HG02981 (cell line): ENCODE results near the gene MRFAP1.
"Not testable (repeated sequence)": the region's sequence is repeated elsewhere in the genome, so short reads cannot be mapped to it uniquely, and the experiment has no call there.

Experiments
- ATAC-seq: cut with Tn5 transposase; IDR thresholded peaks from one replicate; pipeline ENCODE4 v1.9.1; 2021; ENCODE audit warnings: mild to moderate bottlenecking, moderate library complexity; ENCODE audit not compliant: unreplicated experiment

The MRFAP1 gene

GRCh38 chr4:6609415-6610079 is 30.9 kb upstream of the MRFAP1 start:
- no peak for ATAC-seq

GRCh38 chr4:6610856-6611430 is 29.5 kb upstream of the MRFAP1 start:
- ATAC-seq, result no peak

DNA sequence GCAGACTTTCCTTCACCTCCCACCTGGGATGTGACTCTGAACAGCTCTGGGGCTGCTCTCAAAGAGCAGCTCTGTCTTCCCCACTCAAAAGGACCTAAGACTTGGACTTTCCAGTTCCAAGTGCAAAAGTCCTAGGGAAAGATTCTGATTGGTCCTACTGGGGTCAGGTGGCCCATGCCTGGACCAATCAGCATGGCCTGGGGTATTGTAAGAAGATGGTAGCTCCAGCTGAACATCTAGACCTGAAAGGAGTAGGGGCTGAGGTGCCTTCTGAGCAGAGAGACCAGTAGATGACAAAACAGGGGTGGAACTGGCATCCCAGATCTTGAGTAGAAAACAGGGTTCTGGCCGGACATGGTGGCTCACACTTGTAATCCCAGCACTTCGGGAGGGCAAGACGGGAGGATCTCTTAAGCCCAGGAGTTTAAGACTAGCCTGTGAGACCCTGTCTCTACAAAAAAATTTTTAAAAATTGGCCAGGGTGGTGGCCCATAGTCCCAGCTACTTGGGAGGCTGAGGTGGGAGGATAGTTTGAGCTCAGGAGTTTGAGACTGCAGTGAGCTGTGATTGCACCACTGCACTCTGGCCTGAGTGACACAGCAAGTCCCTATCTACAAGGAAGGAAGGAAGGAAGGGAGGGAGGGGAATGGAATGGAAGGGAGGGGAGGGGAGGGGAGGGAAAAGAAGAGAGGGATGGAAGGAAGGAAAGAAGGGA is 27.4 kb upstream of the MRFAP1 start:
- ATAC-seq, result no peak

- ATAC-seq, result no peak
These were observed 26.5 kb upstream of the MRFAP1 start for GRCh38 chr4:6613676-6614651.

GRCh38 chr4:6614701-6615230 is 25.7 kb upstream of the MRFAP1 start:
- ATAC-seq, result no peak

DNA sequence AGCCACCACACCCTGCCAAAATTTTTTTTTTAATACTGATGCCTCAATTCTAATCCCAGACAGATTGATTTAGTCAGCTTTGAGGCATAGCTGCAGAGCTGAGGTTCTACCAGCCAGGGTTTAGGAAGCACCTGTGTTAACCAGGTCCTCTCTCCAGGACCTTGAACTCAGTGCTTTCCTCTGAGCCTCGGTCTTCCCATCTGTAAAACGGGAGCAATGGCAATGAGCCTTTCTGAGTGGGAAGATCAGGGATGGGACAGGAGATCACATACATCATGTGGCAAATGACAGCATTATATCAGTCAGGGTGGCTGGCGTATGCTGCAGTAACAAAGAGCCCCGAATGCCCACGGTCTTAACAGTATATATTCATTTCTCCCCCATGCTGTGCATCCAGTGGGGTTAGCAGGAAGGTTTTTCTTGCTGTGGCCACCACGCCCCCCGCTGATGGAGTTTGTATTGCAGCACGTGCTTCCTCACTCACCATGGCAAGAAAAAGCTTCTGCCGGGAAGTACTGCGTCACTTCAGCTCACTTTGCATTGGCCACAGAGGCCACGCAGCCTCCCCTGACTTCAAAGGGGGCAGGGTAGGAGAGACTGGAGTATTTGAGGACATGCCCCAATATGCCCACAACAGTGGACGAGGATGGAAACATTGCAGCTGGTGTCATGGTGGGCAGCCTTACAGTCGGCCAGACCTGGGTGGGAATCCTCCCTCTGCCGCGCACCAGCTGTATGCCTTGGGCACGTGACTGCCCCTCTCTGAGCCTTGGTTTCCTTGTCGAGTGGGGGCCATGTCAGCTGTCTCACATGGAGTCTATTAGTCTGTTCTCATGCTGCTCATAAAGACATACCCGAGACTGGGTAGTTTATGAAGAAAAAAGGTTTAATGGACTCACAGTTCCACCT is 24.1 kb upstream of the MRFAP1 start:
- no peak for ATAC-seq

DNA sequence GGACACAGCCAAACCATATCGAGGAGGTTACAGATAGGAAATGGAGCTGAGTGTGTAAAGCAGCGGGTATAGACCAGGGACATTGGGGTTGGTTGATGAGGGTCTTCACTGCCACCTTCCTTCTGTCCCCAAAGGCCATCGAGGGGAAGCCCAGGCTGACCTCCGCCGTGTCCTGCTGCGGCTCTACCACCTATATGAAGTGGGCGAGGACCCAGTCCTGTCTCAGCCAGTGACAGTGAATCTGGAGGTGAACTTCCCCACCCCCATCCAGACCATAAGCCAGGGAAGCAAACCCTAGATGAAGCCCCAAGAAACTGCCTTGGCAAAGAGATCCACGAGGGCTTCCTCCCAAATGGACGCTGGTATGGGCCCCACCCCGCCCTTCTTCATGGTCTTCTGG is 23.2 kb upstream of the MRFAP1 start:
- no peak for ATAC-seq

DNA sequence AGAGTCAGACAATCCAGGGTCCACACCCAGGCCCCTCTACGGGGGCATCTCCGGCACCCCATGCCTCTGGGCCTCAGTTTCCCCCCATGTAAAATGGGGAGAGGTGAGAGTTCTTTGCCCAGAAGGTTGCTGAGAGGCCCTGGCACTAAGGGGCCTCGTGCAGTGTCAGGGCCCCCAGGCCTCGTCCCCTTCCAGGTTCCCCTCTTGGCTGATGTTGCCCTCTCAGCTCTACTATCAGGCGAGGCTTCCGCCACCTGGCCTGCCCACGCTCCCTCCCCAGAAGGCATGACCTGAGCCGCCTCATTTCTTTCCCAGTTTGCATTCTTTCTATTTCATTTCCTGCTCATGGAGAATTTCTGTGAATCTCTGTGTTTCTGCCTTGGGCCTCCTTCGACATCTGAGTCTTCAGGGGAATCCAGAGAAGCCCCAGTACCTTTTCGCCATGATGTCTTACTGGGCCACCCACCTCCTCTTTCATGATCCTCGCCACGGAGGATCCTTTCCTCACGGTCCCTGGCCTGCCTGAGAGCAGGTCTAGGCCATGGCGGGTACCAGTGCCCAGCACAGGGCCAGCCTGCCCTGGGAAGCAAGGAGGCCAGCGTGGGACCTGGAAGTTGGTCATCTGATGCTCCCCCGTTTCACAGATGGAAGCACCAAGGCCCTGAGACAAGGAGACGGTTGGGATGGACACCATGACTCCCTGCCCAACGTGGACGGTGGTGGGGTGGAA is 21.9 kb upstream of the MRFAP1 start:
- no peak for ATAC-seq

DNA sequence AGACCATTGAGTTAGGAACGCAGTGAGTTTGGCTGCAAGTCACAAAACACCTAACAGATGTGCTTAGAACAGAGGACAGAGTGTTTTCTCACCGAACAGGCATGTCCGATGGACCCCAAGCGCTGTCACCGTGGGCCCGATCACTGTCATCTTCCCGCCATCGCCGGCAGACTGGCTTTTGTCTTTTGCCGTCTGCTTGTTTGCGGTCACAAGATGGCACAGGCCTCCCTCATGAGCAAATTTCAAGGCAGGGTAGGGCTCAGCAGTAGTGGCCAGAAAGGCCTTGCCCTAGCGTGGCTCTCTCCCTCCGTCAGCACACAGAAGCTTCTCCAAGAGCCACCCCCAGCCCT is 21.4 kb upstream of the MRFAP1 start:
- no peak for ATAC-seq

DNA sequence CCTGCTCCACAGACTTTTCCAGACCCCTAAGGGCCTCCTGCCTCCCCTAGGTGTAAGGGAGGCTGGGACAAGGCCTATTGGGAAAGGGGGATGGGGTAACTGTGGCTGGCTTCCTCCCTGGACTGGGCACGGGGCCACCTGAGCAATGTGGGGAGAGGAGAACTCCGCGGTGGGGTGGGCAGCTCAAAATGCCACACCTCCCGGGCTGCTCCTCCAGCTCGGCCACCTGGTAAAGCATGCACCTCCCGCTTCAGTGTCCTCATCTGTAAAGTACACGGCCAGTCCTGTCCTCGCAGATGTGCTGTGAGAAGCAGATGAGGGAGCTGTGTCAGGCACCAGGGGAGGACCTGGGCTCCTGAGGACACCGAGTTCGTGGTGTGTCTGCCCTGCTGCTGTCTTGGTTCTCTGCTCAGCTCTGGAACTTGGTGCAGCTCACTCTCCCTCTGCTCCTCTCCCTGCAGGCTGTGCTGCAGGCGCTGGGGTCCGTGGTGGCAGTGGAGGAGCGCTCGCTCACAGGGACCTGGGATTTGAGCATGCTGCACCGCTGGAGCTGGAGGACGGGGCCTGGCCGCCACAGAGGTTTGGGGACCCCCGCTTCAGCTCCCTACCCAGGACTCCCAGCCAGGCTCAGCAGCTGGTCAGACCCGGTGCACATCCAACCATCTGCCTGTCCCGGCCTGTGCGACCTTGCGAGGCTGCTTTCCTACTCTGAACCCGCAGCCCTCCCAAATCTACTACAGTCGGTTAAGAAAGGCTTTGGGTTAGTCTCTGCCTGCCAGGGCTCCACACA is 20.8 kb upstream of the MRFAP1 start:
- ATAC-seq, result no peak

- ATAC-seq, result no peak
These were observed 20.2 kb upstream of the MRFAP1 start for GRCh38 chr4:6620296-6620695.

- ATAC-seq, result no peak
These were observed 19.5 kb upstream of the MRFAP1 start for GRCh38 chr4:6620891-6621555.

DNA sequence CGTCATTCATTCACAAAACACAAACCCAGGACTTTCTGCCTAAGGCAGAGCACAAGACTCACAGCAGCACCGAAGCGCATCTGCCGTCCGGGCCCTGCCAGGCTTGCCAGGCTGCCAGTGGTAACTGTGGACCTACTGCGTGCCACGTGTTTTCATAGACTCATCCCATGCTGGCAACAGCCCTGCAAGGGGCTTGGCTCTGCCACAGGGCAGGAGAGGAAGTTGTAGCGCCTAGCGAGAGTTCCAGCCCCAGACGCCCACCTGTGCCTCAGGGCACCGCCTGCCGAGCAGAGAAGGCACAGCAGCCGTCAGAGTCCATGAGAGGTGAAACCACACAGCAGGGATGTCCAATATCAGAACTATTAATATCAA is 18.9 kb upstream of the MRFAP1 start:
- no peak for ATAC-seq

DNA sequence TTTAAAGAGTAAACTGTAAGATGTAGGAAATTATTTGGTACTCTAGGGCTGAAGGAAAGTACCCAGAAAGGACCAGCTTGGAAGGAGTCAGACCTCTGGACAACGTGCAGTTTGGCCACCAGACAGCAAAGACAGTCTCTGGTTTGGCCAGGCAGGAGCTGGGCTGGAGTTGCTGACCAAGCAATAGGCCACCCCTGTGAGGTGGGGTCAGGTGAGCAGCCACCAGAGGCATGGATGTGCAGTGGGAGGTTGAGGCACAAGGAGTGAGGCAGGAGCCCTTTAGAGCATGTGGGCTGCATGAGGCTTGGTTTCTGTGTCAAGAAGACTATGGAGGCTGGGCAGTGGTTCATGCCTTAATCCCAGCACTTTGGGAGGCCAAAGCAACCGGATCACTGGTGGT is 17.7 kb upstream of the MRFAP1 start:
- ATAC-seq, result no peak

- no peak for ATAC-seq
These were observed 15.2 kb upstream of the MRFAP1 start for GRCh38 chr4:6625256-6625655.

DNA sequence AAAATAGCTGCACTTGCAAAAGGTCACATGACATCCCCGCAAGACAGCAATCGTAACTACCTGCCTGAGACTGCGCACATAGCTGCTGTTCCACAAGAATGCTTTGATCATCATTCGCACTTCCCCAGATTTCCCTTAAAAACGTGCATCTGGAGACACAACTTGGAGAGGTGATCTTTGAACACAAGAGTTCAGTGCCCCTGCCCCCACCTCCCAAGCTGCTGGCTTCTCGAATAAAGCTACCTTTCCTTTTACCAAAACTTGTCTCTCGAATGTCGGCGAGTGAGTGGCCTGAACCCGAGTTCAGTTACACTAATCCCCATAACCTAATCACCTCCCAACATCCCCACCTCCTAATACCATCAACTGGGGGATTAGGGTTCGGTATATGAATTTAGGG is 14.4 kb upstream of the MRFAP1 start:
- no peak for ATAC-seq

DNA sequence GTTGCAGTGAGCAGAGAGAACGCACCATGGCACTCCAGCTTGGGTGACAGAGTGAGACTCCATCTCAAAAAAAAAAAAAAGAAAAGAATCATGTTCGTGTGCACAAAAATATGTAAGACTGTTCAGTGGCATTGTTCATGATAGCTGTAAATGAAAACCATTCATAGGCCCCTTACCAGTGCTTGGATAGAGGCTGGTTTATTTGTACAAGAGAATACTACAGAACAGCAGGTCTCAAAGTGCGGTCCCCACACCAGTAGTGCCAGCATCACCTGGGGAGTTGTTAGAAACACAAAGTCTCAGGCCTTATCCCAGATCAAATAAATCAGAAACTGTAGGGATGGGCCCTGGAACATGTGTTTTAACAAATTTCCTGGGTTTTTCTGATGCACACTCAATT is 12.7 kb upstream of the MRFAP1 start:
- ATAC-seq, result no peak

- not testable (repeated sequence) for ATAC-seq
These were observed 12.0 kb upstream of the MRFAP1 start for GRCh38 chr4:6628484-6628883.
